ENCODE results near the gene PIK3C3. TPM values are rescaled to one million over a fixed set of nuclear protein-coding genes. Genes with fewer than 3 reads are reported as not detected.

The PIK3C3 gene
- total RNA-seq, result 30.6 and 30.7 TPM in 2 replicates

GRCh38 chr18:41954827-41955613, at the start of gene PIK3C3:
PIK3C3 (plus strand) TSS chr18:41955234; CDS start chr18:41955292, 58 bp downstream.

